Left ventricle myocardium inferior (tissue), 1 donor: ENCODE results near the gene SPRTN. TPM values are rescaled to one million over a fixed set of nuclear protein-coding genes. Genes with fewer than 3 reads are reported as not detected.

Experiments used
- DNase-seq: peaks from one replicate; pipeline ENCODE4 v3.0.0-alpha.2; 2020
- H3K27ac ChIP-seq: fragments of 200-600 bp; replicated peaks from 2 replicates; pipeline ENCODE4 v1.8.0; 2021
- H3K27me3 ChIP-seq: fragments of 200-600 bp; 2 replicates; pipeline ENCODE4 v1.8.0; 2021; ENCODE audit warnings: low read depth
- H3K36me3 ChIP-seq: fragments of 200-600 bp; 2 replicates; pipeline ENCODE4 v1.8.0; 2021
- H3K4me1 ChIP-seq: fragments of 200-600 bp; 2 replicates; pipeline ENCODE4 v1.8.0; 2021
- H3K4me3 ChIP-seq: fragments of 200-600 bp; 2 replicates; pipeline ENCODE4 v1.8.0; 2021; ENCODE audit warnings: mild to moderate bottlenecking, moderate library complexity
- H3K9me3 ChIP-seq: fragments of 200-600 bp; replicated peaks from 2 replicates; pipeline ENCODE4 v1.8.0; 2021
- intact Hi-C: fragments of 100-400 bp; cut with micrococcal nuclease; formaldehyde crosslinking; loops from one replicate; pipeline ENCODE4 v1.11.0; 2022
- long read RNA-seq: library from polyadenylated mRNA; unstranded; transcript quantifications from one replicate; pipeline ENCODE4 v2.0.0, GENCODE V29; 2021
- total RNA-seq: library from RNA; stranded (reverse); fragmentation: NEBNext Ultra II Directional; extraction: Animal tissue kit (Norgen Biotek cat#: 25700); gene quantifications from one replicate; pipeline ENCODE4 v1.2.1, GENCODE V29; 2021
- TF ChIP-seq, protein P1 (sequence below): fragments of 200-600 bp; IDR thresholded peaks from 2 replicates; pipeline ENCODE4 v1.8.0; 2021; ENCODE audit warnings: antibody characterized with exemption, mild to moderate bottlenecking, borderline replicate concordance
- donor health status: DM: no; HTN: yes; CAD: no; lungs with severe emphysema.

SPRTN gene, protein sequence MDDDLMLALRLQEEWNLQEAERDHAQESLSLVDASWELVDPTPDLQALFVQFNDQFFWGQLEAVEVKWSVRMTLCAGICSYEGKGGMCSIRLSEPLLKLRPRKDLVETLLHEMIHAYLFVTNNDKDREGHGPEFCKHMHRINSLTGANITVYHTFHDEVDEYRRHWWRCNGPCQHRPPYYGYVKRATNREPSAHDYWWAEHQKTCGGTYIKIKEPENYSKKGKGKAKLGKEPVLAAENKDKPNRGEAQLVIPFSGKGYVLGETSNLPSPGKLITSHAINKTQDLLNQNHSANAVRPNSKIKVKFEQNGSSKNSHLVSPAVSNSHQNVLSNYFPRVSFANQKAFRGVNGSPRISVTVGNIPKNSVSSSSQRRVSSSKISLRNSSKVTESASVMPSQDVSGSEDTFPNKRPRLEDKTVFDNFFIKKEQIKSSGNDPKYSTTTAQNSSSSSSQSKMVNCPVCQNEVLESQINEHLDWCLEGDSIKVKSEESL
- 7.4 TPM for total RNA-seq
- long read RNA-seq, transcript SPRTN-202 (5 exons, 3,468 nt): major isoform, 7 of 14 reads
- long read RNA-seq, partial matches to known transcripts: 0 of 14 reads
- long read RNA-seq, other reads (novel, unspliced or antisense): 3 of 14 reads

DNA sequence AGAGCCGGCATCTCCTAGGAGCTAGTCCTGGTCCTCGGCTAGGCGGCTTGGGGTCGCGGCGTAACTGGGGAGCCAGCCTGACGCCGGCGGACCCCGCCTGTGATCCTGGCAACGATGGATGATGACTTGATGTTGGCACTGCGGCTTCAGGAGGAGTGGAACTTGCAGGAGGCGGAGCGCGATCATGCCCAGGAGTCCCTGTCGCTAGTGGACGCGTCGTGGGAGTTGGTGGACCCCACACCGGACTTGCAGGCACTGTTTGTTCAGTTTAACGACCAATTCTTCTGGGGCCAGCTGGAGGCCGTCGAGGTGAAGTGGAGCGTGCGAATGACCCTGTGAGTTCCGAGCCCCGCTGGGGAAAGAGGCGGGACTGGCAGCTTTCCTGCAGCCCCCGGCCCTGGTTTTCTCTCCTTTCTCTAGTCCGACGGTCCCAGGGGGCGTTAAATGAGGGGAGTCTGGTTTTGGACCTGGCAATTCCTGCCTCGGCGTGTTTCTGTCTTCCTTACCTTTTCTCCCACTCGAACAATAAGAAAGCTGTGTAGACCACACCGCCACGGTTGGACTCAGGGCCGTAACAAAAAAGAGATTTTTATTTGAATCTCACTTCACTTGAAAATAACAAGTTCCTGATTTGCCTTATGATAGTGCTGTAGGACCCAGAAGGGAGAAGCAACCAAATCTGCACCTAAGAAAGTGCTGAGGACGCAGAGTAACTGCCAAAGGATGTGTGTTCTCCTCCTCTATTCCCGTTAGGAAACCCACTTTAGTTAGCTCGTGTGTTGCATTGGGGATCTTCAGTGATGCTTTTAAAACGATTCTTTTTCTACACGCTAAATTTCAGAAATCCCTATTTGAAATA is at the start of gene SPRTN:
TSS of gene SPRTN (plus strand) at position 24 of the 859 bp plus-strand sequence. CDS start at position 115, 91 bp downstream.
- H3K4me3 ChIP-seq: peak within 1 kb of the TSS; percentile 97
- peaks cover 13% of the 10 kb centered on the region for H3K36me3 ChIP-seq
- TF ChIP-seq, protein P1, sequence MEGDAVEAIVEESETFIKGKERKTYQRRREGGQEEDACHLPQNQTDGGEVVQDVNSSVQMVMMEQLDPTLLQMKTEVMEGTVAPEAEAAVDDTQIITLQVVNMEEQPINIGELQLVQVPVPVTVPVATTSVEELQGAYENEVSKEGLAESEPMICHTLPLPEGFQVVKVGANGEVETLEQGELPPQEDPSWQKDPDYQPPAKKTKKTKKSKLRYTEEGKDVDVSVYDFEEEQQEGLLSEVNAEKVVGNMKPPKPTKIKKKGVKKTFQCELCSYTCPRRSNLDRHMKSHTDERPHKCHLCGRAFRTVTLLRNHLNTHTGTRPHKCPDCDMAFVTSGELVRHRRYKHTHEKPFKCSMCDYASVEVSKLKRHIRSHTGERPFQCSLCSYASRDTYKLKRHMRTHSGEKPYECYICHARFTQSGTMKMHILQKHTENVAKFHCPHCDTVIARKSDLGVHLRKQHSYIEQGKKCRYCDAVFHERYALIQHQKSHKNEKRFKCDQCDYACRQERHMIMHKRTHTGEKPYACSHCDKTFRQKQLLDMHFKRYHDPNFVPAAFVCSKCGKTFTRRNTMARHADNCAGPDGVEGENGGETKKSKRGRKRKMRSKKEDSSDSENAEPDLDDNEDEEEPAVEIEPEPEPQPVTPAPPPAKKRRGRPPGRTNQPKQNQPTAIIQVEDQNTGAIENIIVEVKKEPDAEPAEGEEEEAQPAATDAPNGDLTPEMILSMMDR: no peak
- peaks cover 68% of the 10 kb centered on the region for H3K4me1 ChIP-seq
- H3K27ac ChIP-seq: peak within 1 kb of the TSS; percentile 97
- no peak for DNase-seq
- H3K9me3 ChIP-seq: no peaks in the 10 kb centered on the region
- intact Hi-C loops: no loop called here
- H3K27me3 ChIP-seq: no peaks in the 10 kb centered on the region

DNA sequence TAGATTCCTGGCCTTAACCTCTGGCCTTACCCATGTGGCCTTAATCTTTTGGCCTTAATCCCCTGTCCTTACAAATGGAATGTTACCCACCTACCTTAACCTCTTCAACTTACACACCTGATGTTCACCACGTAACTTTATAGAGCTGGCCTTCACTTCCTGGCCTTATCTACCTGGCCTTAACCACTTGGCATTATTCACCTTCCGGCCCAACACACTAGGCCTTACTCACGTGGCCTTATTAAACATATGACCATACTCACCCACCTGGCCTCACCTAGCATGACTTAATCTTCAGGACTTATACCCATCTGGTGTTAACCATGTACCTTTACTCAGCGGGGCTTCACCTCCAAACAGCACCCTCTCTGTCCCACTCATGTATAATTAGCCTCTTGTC is 42.2 kb upstream of the SPRTN start:
- no peaks in the 10 kb centered on the region for H3K9me3 ChIP-seq
- H3K27ac ChIP-seq: no peak overlapping the region
- H3K36me3 ChIP-seq: no peaks in the 10 kb centered on the region
- H3K4me1 ChIP-seq: no peaks in the 10 kb centered on the region
- TF ChIP-seq, protein P1: no peak
- no peak overlapping the region for H3K4me3 ChIP-seq
- intact Hi-C loops: no loop called here
- no peak for DNase-seq
- no peaks in the 10 kb centered on the region for H3K27me3 ChIP-seq

DNA sequence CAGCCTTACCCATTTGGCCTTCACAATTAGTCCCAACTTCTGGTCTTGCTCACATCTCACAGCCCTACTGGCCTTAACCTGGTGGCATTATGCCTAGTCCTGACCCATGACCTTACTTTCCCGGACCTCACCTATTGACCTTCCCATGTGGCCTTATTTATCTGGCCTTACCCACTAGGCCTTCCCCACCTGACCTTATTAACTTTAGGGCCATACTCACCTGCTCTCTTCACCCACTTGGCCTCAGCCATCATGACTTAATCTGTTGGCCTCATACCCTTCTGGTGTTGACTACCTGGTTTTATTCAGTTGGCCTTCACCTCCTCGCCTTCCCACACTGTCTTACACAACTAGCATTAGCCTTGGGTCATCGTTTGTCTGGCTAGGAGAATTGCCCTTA is 36.1 kb upstream of the SPRTN start:
- Histone ChIP-seq H3K27me3 (no peaks in the 10 kb centered on the region), H3K4me3 (no peak overlapping the region), H3K36me3 (no peaks in the 10 kb centered on the region), H3K27ac (no peak overlapping the region), H3K9me3 (no peaks in the 10 kb centered on the region), H3K4me1 (no peaks in the 10 kb centered on the region)
- no peak for DNase-seq
- TF ChIP-seq, protein P1: no peak
- intact Hi-C loops: no loop called here

DNA sequence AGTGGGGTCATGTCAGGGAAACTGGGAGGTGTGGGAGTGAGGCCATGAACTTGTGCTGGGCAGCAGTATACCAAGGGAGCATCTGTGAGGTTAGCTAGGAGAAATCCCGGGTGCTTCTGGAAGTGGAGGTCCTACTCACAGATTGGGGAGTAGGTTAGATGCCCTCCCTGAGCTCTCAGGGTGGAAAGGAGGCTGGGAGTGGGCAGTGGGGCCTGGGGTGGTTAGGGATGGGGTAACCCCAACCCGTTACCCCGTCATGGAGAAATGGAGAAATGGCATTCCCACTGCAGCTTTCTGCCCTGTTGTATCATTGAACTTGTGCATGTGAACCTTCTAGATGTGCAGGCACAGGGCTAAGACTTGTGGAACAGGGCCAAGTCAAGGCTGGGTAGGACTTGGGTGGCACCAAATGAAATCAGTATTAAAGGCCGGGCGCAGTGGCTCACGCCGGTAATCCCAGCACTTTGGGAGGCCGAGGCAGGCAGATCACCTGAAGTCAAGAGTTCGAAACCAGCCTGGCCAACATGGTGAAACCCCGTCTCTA is 27.6 kb upstream of the SPRTN start:
- TF ChIP-seq, protein P1: no peak
- no peaks in the 10 kb centered on the region for H3K27me3 ChIP-seq
- H3K4me1 ChIP-seq: no peaks in the 10 kb centered on the region
- DNase-seq: no peak
- no peaks in the 10 kb centered on the region for H3K36me3 ChIP-seq
- H3K4me3 ChIP-seq: no peak overlapping the region
- H3K9me3 ChIP-seq: no peaks in the 10 kb centered on the region
- H3K27ac ChIP-seq: no peak overlapping the region
- intact Hi-C loops: no loop called here
